ENCODE data around the gene IFI44L.

The IFI44L gene

GRCh38 chr1:78667939-78668338, 47.7 kb downstream of the IFI44L start:
- TF ChIP-seq FOXP2 (optimal IDR thresholded peaks at IDR 0.05; ENCODE audit: borderline replicate concordance, extremely low read depth, extremely low read length, insufficient read depth), result no peak
- no peak for TF ChIP-seq SIN3A (IDR thresholded peaks at IDR 0.05; ENCODE audit: borderline replicate concordance, insufficient read depth, low read length)
- no peak for TF ChIP-seq TAF1 (IDR thresholded peaks at IDR 0.05; ENCODE audit: borderline replicate concordance, insufficient read depth, low read length)
- no peak for TF ChIP-seq POLR2AphosphoS5 (IDR thresholded peaks at IDR 0.05; ENCODE audit: low read depth, low read length)
- no peak for TF ChIP-seq REST (IDR thresholded peaks at IDR 0.05; ENCODE audit: insufficient read depth in 1 of 2, low read depth in 2 of 2, low read length in 2 of 2)

GRCh38 chr1:78668427-78668826, 48.2 kb downstream of the IFI44L start:
- TF ChIP-seq SIN3A (IDR thresholded peaks at IDR 0.05; ENCODE audit: borderline replicate concordance, insufficient read depth, low read length) (no peak), TAF1 (IDR thresholded peaks at IDR 0.05; ENCODE audit: borderline replicate concordance, insufficient read depth, low read length) (no peak)

- TF ChIP-seq REST (IDR thresholded peaks at IDR 0.05; ENCODE audit: insufficient read depth in 1 of 2, low read depth in 2 of 2, low read length in 2 of 2), result no peak
- TF ChIP-seq POLR2AphosphoS5 (IDR thresholded peaks at IDR 0.05; ENCODE audit: low read depth, low read length), result no peak
- no peak for TF ChIP-seq SIN3A (IDR thresholded peaks at IDR 0.05; ENCODE audit: borderline replicate concordance, insufficient read depth, low read length)
- no peak for TF ChIP-seq FOXP2 (optimal IDR thresholded peaks at IDR 0.05; ENCODE audit: borderline replicate concordance, extremely low read depth, extremely low read length, insufficient read depth)
- no peak for TF ChIP-seq TAF1 (IDR thresholded peaks at IDR 0.05; ENCODE audit: borderline replicate concordance, insufficient read depth, low read length)
Observed at GRCh38 chr1:78672428-78672827, 52.2 kb downstream of the IFI44L start.

GRCh38 chr1:78673120-78673519, 52.9 kb downstream of the IFI44L start:
- no peak for TF ChIP-seq TAF1 (IDR thresholded peaks at IDR 0.05; ENCODE audit: borderline replicate concordance, insufficient read depth, low read length)
- TF ChIP-seq REST (IDR thresholded peaks at IDR 0.05; ENCODE audit: insufficient read depth in 1 of 2, low read depth in 2 of 2, low read length in 2 of 2), result no peak
- TF ChIP-seq SIN3A (IDR thresholded peaks at IDR 0.05; ENCODE audit: borderline replicate concordance, insufficient read depth, low read length), result no peak
- TF ChIP-seq POLR2AphosphoS5 (IDR thresholded peaks at IDR 0.05; ENCODE audit: low read depth, low read length), result no peak
- no peak for TF ChIP-seq FOXP2 (optimal IDR thresholded peaks at IDR 0.05; ENCODE audit: borderline replicate concordance, extremely low read depth, extremely low read length, insufficient read depth)

- TF ChIP-seq POLR2AphosphoS5 (IDR thresholded peaks at IDR 0.05; ENCODE audit: low read depth, low read length) (no peak), REST (IDR thresholded peaks at IDR 0.05; ENCODE audit: insufficient read depth in 1 of 2, low read depth in 2 of 2, low read length in 2 of 2) (no peak), TAF1 (IDR thresholded peaks at IDR 0.05; ENCODE audit: borderline replicate concordance, insufficient read depth, low read length) (no peak), FOXP2 (optimal IDR thresholded peaks at IDR 0.05; ENCODE audit: borderline replicate concordance, extremely low read depth, extremely low read length, insufficient read depth) (no peak), SIN3A (IDR thresholded peaks at IDR 0.05; ENCODE audit: borderline replicate concordance, insufficient read depth, low read length) (no peak)
Observed at GRCh38 chr1:78676347-78676982, 56.2 kb downstream of the IFI44L start.
